GM12878 (cell line): Measurements from ENCODE around the gene FOS. TPM values are rescaled to one million over a fixed set of nuclear protein-coding genes. Genes with fewer than 3 reads are reported as not detected.

Experiments used
- ATAC-seq: fragments of 200-7000 bp; cut with Tn5 transposase; 3 replicates; pipeline ENCODE4 v1.9.1; 2020; ENCODE audit warnings: mild to moderate bottlenecking, moderate library complexity
- BruUV-seq: library from RNA; stranded (reverse); fragments of 400-500 nt; replicated peaks from 2 replicates; lab custom pipeline; 2021; lab: Mats Ljungman, UMichigan
- CTCF ChIA-PET: fragments of 300-600 bp; sonication (Branson Sonifier 250); formaldehyde crosslinking; extraction: SDS; loops from one replicate; lab custom pipeline; 2021; ENCODE audit warnings: inconsistent platforms; lab: Yijun Ruan, JAX
- POLR2A ChIA-PET: fragments of 350-600 bp; formaldehyde crosslinking; extraction: SDS; loops from one replicate; lab custom pipeline; 2021; ENCODE audit warnings: inconsistent platforms; lab: Charles Lee
- RAD21 ChIA-PET: fragments of 300-600 bp; sonication (Branson Sonifier 250); formaldehyde crosslinking; loops from one replicate; lab custom pipeline; 2023; ENCODE audit warnings: antibody characterized with exemption; ENCODE audit not compliant: unreplicated experiment; lab: Charles Lee
- SMC1A ChIA-PET: fragments of 300-600 bp; sonication (Branson Sonifier 250); formaldehyde crosslinking; loops from one replicate; lab custom pipeline; 2023; ENCODE audit not compliant: unreplicated experiment, uncharacterized antibody; lab: Charles Lee
- DNase-seq: peaks from one replicate; pipeline ENCODE4 v3.0.0-alpha.2; 2011; ENCODE audit warnings: low read depth, low spot score
- FAIRE-seq: peaks from 3 replicates; lab custom pipeline; 2011; peaks lifted over from hg19 to GRCh38; lab: Jason Lieb, UNC
- H2AFZ ChIP-seq: 2 replicates; pipeline ENCODE4 v1.6.0; 2011; ENCODE audit warnings: low read depth, low read length, control low read depth; ENCODE audit not compliant: control insufficient read depth
- H3K27ac ChIP-seq: 2 replicates; pipeline ENCODE4 v1.5.1; 2011; ENCODE audit warnings: control low read depth; ENCODE audit not compliant: control insufficient read depth, insufficient read depth
- H3K27me3 ChIP-seq, 2 experiments: replicated peaks in 1 of 2; 2 replicates each; pipeline versions ENCODE4 v1.6.0 to v1.6.1; 2011; ENCODE audit warnings: low read length in 1 of 2; ENCODE audit not compliant: control insufficient read depth in 2 of 2, insufficient read depth in 2 of 2
- H3K36me3 ChIP-seq, 2 experiments: 2 replicates each; pipeline ENCODE4 v1.5.1; 2011; ENCODE audit warnings: low read length in 1 of 2; ENCODE audit not compliant: control insufficient read depth in 2 of 2, insufficient read depth in 2 of 2
- H3K4me1 ChIP-seq: 2 replicates; pipeline ENCODE4 v1.6.1; 2011; ENCODE audit warnings: mild to moderate bottlenecking, low read length, moderate library complexity, mixed read lengths; ENCODE audit not compliant: control insufficient read depth, insufficient read depth
- H3K4me2 ChIP-seq: 2 replicates; pipeline ENCODE4 v1.6.0; 2011; ENCODE audit warnings: control low read depth; ENCODE audit not compliant: control insufficient read depth, insufficient read depth
- H3K4me3 ChIP-seq: fragments of 200-600 bp; sonication (generic); 2 replicates; pipeline ENCODE4 v1.5.1; 2016
- H3K79me2 ChIP-seq: 2 replicates; pipeline ENCODE4 v1.6.0; 2011; ENCODE audit warnings: low read length; ENCODE audit not compliant: control insufficient read depth, insufficient read depth
- H3K9ac ChIP-seq: 2 replicates; pipeline ENCODE4 v1.8.0; 2011; ENCODE audit warnings: low read length, control low read depth, mixed read lengths; ENCODE audit not compliant: control insufficient read depth, insufficient read depth
- H3K9me3 ChIP-seq: replicated peaks from 3 replicates; pipeline ENCODE4 v1.5.1; 2011; ENCODE audit warnings: mild to moderate bottlenecking, low read length; ENCODE audit not compliant: control insufficient read depth, insufficient read depth
- H4K20me1 ChIP-seq: 2 replicates; pipeline ENCODE4 v1.6.0; 2011; ENCODE audit not compliant: control insufficient read depth, insufficient read depth
- GABPA ChIP-seq: IDR thresholded peaks from 2 replicates; pipeline ENCODE4 v1.6.1; 2014; ENCODE audit warnings: antibody characterized with exemption, low read depth, mild to moderate bottlenecking, inconsistent platforms
- NKRF ChIP-seq: fragments of 450-650 bp; conservative IDR thresholded peaks from 2 replicates; pipeline ENCODE4 v1.6.1; 2017; ENCODE audit warnings: mild to moderate bottlenecking, moderate library complexity
- PKNOX1 ChIP-seq: fragments of 450-650 bp; IDR thresholded peaks from 2 replicates; pipeline ENCODE4 v1.6.1; 2016; ENCODE audit warnings: mild to moderate bottlenecking
- TCF7 ChIP-seq: IDR thresholded peaks from 2 replicates; pipeline ENCODE4 v1.6.1; 2014; ENCODE audit warnings: antibody characterized with exemption, borderline replicate concordance
- ZBTB11 ChIP-seq: fragments of 450-650 bp; formaldehyde crosslinking; IDR thresholded peaks from 2 replicates; pipeline ENCODE4 v1.5.0; 2022; ENCODE audit warnings: mild to moderate bottlenecking, missing genetic modification characterization
- WGBS: methylation state at CpG from one replicate; pipeline ENCODE4 v1.1.6; 2016; ENCODE audit warnings: low lambda C conversion rate; ENCODE audit not compliant: insufficient replicate concordance, insufficient coverage; ENCODE audit errors: missing lambda C conversion rate; 5-methylcytosine and 5-hydroxymethylcytosine counted together
- in situ Hi-C: fragments of 300-500 bp; cut with MboI; formaldehyde crosslinking; loops from 9 replicates; pipeline ENCODE4 v1.14.3; 2018; ENCODE audit warnings: mixed read lengths
- intact Hi-C: fragments of 100-400 bp; cut with micrococcal nuclease; formaldehyde crosslinking; loops from one replicate; pipeline ENCODE4 v1.14.2; 2022; ENCODE audit not compliant: unreplicated experiment
- polyA plus RNA-seq, 11 experiments: library from polyadenylated mRNA; depleted of rRNA in 4 of 11; unstranded in 6 of 11; stranded (reverse) in 5 of 11; fragments of >200 nt; fragmentation: Nextera tagmentation in 4 of 11; fragmentation: Illumina TruSeq in 1 of 11; extraction: Ambion mirVana in 4 of 11; extraction: Trizol in 1 of 11; gene quantifications; 1 replicate in 1 of 11; 2 replicates in 10 of 11; pipeline versions ENCODE4 v1.2.1 to v1.2.3, GENCODE V29; 2011 to 2016; ENCODE audit warnings: inconsistent platforms in 2 of 11, missing spikeins in 2 of 11, low read depth in 1 of 11
- total RNA-seq, 4 experiments: library from RNA; depleted of rRNA in 3 of 4; stranded (reverse); fragments of >200 nt in 3 of 4; fragmentation: Illumina TruSeq in 1 of 4; extraction: Trizol in 1 of 4; gene quantifications; 2 replicates each; pipeline versions ENCODE4 v1.2.1 to v1.2.3, GENCODE V29; 2013 to 2021

FOS gene
- total and polyA plus RNA-seq, 10 of the 15 experiments (the other 5 are each of a cell fraction or from before 2014, with no cell fraction given), result 0.02 to 0.95 (median 0.38) TPM

DNA sequence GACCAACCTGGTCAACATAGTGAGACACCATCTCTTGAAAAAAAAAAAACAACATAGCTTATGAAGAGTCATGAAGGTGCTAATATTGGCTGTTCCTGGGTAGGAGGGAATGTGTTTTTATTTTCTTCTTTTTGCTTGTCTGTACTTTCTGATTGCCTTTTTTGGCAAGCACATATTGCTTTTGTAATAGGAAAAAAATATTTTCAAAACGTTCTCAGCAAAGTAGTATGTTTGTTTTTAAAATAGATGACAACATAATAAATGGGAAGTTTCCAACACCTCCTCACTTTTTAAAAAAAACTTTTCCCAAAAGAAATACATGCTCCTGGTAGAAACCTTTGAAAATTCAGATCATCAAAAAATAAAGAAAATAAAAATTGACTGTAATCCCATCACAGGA, 20.9 kb downstream of the FOS start:
- Histone ChIP-seq H3K9me3 (no peaks in the 10 kb centered on the region), H3K79me2 (no peaks in the 10 kb centered on the region), H3K27me3 (no peaks in the 10 kb centered on the region), H3K36me3 (no peaks in the 10 kb centered on the region), H3K4me1 (peaks cover 17% of the 10 kb centered on the region), H3K9ac (no peak overlapping the region), H3K4me3 (no peak overlapping the region), H2AFZ (no peak overlapping the region), H3K27ac (no peak overlapping the region), H3K4me2 (no peak overlapping the region), H4K20me1 (no peaks in the 10 kb centered on the region)
- 0% methylated on average over 1 of the region's 1 CpG for WGBS
- in situ Hi-C loops, result no loop called here
- ATAC-seq, result no peak
- no TSS peak for BruUV-seq
- TF ChIP-seq NKRF (no peak), ZBTB11 (CRISPR knock-in tag) (no peak), GABPA (no peak), PKNOX1 (no peak), TCF7 (no peak)
- RAD21 ChIA-PET, result interaction anchor here (0.9 to 6.3 kb wide), 2 partner anchors 159 to 176 kb away, joined by 3 to 57 read pairs; no protein-coding TSS in a partner anchor
- DNase-seq, result no peak
- no peak for FAIRE-seq
- POLR2A ChIA-PET, result interaction anchor here (0.6 kb wide), 1 partner anchor 106 kb away, joined by 3 read pairs; no protein-coding TSS in a partner anchor
- intact Hi-C loops, result loop anchor here (10.0 kb wide), 2 partner anchors 75 to 435 kb away; no protein-coding TSS in a partner anchor
- CTCF ChIA-PET, result interaction anchor here (1.1 to 14.0 kb wide), 5 partner anchors 41 to 211 kb away, joined by 3 to 279 read pairs (median 5); partner anchors contain the start of gene NEK9
- SMC1A ChIA-PET, result interaction anchor here (1.0 to 13.3 kb wide), 7 partner anchors 10 to 272 kb away, joined by 3 to 154 read pairs (median 4); no protein-coding TSS in a partner anchor
